Inflammatory macrophage (primary cell): ENCODE measurements around the gene OR13A1.
"Not testable (repeated sequence)": the region's sequence is repeated elsewhere in the genome, so short reads cannot be mapped to it uniquely, and the experiment has no call there.

Experiments
- DNase-seq, 2 donors: peaks; one replicate each; pipeline ENCODE4 v3.0.0-alpha.2; 2020 to 2022

OR13A1 gene

GRCh38 chr10:45280113-45280760 lies 35.2 kb downstream of the OR13A1 start:
- no peak for DNase-seq

- no peak for DNase-seq
Measured at GRCh38 chr10:45279682-45280081, 35.7 kb downstream of the OR13A1 start.

GRCh38 chr10:45278860-45279498 lies 36.4 kb downstream of the OR13A1 start:
- DNase-seq: no peak

- not testable (repeated sequence) for DNase-seq
Measured at GRCh38 chr10:45276146-45276545, 39.3 kb downstream of the OR13A1 start.

- no peak for DNase-seq
Measured at GRCh38 chr10:45274364-45274763, 41.0 kb downstream of the OR13A1 start.

GRCh38 chr10:45267777-45268176 lies 47.6 kb downstream of the OR13A1 start:
- not testable (repeated sequence) for DNase-seq

- no peak for DNase-seq
Measured at GRCh38 chr10:45265996-45266395, 49.4 kb downstream of the OR13A1 start.

- no peak for DNase-seq
Measured at GRCh38 chr10:45261946-45262345, 53.5 kb downstream of the OR13A1 start.

- DNase-seq: no peak
Measured at GRCh38 chr10:45261243-45261775, 54.1 kb downstream of the OR13A1 start.

GRCh38 chr10:45260635-45261034 lies 54.8 kb downstream of the OR13A1 start:
- not testable (repeated sequence) for DNase-seq

- not testable (repeated sequence) for DNase-seq
Measured at GRCh38 chr10:45259786-45260495, 55.5 kb downstream of the OR13A1 start.

GRCh38 chr10:45257600-45257999 lies 57.8 kb downstream of the OR13A1 start:
- DNase-seq: peak; percentile 77 to 94

GRCh38 chr10:45256246-45256645 lies 59.2 kb downstream of the OR13A1 start:
- DNase-seq: peak; percentile 46 to 56

GRCh38 chr10:45255706-45256105 lies 59.7 kb downstream of the OR13A1 start:
- DNase-seq: no peak

- DNase-seq: no peak
Measured at GRCh38 chr10:45254892-45255291, 60.5 kb downstream of the OR13A1 start.

- peak; percentile 32 to 72 for DNase-seq
Measured at GRCh38 chr10:45253183-45253914, 62.1 kb downstream of the OR13A1 start.
